Activated CD8-positive, alpha-beta T cell treated with anti-CD3 and anti-CD28 coated beads, Interleukin-2, amount 10 ng/mL, durations not matched to agents 7 days and 5 days (primary cell): Measurements from ENCODE around the gene ECSIT. TPM values are rescaled to one million over a fixed set of nuclear protein-coding genes. Genes with fewer than 3 reads are reported as not detected.
"Not testable (repeated sequence)": the region's sequence is repeated elsewhere in the genome, so short reads cannot be mapped to it uniquely, and the experiment has no call there.

Experiments used
- ATAC-seq: fragments of 150-1000 bp; cut with Tn5 transposase; one replicate; pipeline ENCODE4 v1.10.0; 2021; ENCODE audit warnings: moderate library complexity
- CTCF ChIA-PET: fragments of 350-600 bp; sonication (Branson Sonifier 250); formaldehyde crosslinking; loops from one replicate; lab custom pipeline; 2021; ENCODE audit warnings: antibody characterized with exemption; lab: Charles Lee
- POLR2A ChIA-PET: fragments of 350-600 bp; sonication (Branson Sonifier 250); formaldehyde crosslinking; loops from one replicate; lab custom pipeline; 2021; ENCODE audit warnings: antibody characterized with exemption; lab: Charles Lee
- DNase-seq: peaks from one replicate; pipeline ENCODE4 v3.0.0-alpha.2; 2020
- H3K27ac Mint-ChIP-seq: one replicate; pipeline ENCODE4 v1.8.0; 2021; ENCODE audit warnings: mild to moderate bottlenecking, mixed read lengths
- H3K27me3 Mint-ChIP-seq: one replicate; pipeline ENCODE4 v1.8.0; 2021; ENCODE audit warnings: low read depth, mixed read lengths
- H3K36me3 Mint-ChIP-seq: one replicate; pipeline ENCODE4 v1.8.0; 2021; ENCODE audit warnings: low read depth, mixed read lengths
- H3K4me1 Mint-ChIP-seq: one replicate; pipeline ENCODE4 v1.8.0; 2021; ENCODE audit warnings: low read depth, mixed read lengths
- H3K4me3 Mint-ChIP-seq: one replicate; pipeline ENCODE4 v1.8.0; 2021; ENCODE audit warnings: mild to moderate bottlenecking, mixed read lengths
- H3K9me3 Mint-ChIP-seq: one replicate; pipeline ENCODE4 v1.8.0; 2022; ENCODE audit warnings: mixed read lengths; ENCODE audit not compliant: insufficient read depth
- total RNA-seq, 2 experiments: library from RNA; stranded (reverse); gene quantifications; one replicate each; pipeline ENCODE4 v1.2.3, GENCODE V29; 2021

Gene ECSIT
- total RNA-seq, 2 experiments from 2014 or later = 28.9 to 31.6 TPM

DNA sequence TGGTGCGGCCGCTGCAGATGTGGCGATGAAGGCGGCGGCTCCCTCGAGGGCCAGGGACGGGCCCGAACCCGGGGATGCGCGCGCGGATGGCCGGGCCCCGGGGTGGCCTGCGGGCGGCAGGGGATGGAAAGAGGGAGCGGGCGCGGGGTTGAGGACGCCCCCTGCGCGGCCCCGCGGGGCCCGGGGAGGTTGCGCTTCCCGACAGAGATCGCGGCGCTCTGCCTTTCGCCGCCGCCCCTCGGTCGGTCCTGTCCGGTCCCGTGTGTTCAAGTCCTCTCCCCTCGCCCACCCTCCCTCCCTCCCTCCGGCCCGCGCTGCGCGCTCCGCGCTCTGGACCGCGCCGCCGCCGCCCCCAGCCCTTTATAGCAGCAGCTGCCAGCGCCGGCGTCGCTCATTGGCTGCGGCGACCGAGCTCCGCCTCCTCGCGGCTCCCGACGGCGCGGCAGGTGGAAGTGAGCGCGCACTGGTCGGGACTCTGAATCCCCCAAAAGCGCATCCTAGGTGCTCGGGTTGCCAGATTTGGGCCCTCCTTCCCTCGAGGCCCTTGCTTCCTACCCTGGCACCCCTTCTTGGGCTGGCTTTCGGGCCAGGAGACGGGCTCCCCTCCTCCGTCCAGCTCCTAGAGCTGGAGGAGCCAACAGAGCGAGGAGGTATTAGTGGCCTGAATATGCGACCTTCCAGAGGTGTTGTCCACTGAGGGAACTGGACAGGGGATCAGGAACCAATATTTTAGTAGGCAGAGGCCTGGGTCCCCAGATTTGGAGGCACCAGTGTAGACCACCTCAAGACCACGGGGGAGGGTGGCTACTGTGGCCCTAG, 48.0 kb downstream of the ECSIT start, which contains the start of gene ELAVL3:
ELAVL3 (minus strand) TSS at position 332 of the 819 bp plus-strand sequence. CDS start 438 bp downstream, outside the sequence.
- Mint-ChIP-seq H3K9me3 (no peaks in the 10 kb centered on the region), H3K4me3 (peak within 1 kb of the TSS; percentile 70), H3K4me1 (peaks cover 28% of the 10 kb centered on the region), H3K27ac (no peak within 1 kb of the TSS), H3K36me3 (peaks cover 6% of the 10 kb centered on the region), H3K27me3 (peaks cover 34% of the 10 kb centered on the region)
- CTCF ChIA-PET = interaction anchor here (1.2 to 2.4 kb wide), 3 partner anchors 100 to 106 kb away, joined by 3 to 35 read pairs (median 6); partner anchors contain the start of gene SWSAP1
- DNase-seq (no peak), ATAC-seq (no peak)
- POLR2A ChIA-PET = no interaction called here

DNA sequence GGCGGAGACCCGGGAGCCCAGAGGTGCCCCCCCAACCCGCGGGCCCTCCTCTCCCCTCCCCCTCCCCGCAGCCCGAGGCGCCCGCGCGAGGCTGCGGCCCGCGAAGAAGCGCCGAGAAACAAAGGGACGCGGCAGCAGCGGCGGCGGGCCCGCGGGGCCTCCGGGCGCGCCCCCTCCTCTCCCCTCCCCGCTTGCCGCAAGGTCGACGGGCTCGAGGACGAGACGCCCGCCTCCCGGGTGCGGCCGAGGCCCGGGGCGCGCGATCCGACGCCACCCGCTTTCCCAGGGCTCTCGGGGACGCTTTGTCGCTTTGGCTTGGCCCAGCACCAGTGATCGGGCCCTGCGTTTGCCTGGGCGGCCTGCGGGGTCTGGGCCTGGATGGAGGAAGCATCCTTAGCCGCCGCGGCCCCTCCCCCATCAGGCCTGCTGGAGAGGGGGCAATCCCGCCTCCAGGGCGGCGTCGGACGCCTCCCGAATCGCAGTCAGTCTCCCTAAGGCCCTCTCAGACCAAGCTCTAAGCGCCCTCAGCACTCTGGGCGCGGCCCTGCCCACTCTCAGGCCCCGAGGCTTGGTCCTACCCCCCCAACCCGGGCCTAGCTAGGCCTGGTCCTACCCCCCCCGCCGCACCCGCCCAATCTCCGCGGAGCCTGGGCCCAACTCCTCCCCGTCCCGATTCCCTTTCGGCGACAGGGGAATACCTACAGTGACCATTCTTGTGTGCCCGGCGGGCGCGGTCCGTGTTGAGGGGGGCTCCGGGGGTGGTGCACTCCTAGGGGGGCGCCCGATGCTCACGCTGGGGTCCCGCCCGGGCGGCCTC, 48.8 kb downstream of the ECSIT start:
- Mint-ChIP-seq H3K4me3 (no peak overlapping the region), H3K4me1 (peaks cover 28% of the 10 kb centered on the region), H3K36me3 (peaks cover 6% of the 10 kb centered on the region), H3K27me3 (peaks cover 34% of the 10 kb centered on the region), H3K27ac (no peak overlapping the region), H3K9me3 (no peaks in the 10 kb centered on the region)
- POLR2A ChIA-PET = no interaction called here
- DNase-seq = no peak
- no peak for ATAC-seq
- CTCF ChIA-PET = interaction anchor here (1.2 to 1.5 kb wide), 2 partner anchors 99 to 105 kb away, joined by 3 to 6 read pairs; partner anchors contain the start of gene SWSAP1

DNA sequence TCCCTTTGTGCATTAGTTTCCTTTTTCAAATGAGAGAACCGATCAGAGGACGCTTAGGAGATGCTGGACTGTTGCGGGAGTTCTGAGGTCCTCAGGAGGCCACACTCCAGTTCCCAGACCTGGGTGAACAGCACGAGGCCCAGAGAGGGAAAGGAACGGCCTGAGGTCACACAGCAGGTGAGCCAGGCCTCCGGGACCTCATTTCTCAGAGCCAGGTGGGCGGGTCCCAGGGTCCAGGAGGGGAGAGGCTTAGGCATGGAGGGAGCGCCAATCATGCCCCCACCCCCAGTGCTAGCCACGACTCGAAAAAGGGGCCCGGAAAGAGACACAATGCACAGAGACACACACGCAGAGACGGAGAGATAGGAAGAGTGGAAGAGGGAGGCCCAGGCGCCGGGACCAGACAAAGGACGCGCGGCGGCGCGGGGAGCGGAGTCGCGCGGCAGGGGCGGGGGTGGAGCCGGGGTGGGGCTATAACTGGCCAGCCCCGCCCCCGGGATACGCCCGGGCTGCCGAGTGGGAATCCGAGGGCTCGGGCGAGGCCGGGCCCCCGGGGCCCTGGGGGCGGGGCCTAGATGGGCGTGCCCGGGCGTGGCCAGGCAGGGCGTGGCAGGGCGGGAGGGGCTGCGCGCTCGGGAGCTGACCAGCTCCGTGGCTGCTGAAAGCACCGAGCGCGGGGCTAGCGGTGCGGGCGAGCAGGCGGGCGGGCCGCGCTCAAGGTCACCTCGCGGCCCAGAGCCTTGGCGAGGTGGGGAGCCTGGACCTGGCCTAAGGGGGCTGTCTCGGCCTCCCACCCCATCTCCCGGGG, 49.6 kb downstream of the ECSIT start:
- peak; percentile 39 for DNase-seq
- Mint-ChIP-seq H3K27ac (no peak overlapping the region), H3K4me3 (no peak overlapping the region), H3K27me3 (peaks cover 34% of the 10 kb centered on the region), H3K4me1 (peaks cover 28% of the 10 kb centered on the region), H3K9me3 (no peaks in the 10 kb centered on the region), H3K36me3 (peaks cover 6% of the 10 kb centered on the region)
- POLR2A ChIA-PET = no interaction called here
- no peak for ATAC-seq
- CTCF ChIA-PET = no interaction called here

DNA sequence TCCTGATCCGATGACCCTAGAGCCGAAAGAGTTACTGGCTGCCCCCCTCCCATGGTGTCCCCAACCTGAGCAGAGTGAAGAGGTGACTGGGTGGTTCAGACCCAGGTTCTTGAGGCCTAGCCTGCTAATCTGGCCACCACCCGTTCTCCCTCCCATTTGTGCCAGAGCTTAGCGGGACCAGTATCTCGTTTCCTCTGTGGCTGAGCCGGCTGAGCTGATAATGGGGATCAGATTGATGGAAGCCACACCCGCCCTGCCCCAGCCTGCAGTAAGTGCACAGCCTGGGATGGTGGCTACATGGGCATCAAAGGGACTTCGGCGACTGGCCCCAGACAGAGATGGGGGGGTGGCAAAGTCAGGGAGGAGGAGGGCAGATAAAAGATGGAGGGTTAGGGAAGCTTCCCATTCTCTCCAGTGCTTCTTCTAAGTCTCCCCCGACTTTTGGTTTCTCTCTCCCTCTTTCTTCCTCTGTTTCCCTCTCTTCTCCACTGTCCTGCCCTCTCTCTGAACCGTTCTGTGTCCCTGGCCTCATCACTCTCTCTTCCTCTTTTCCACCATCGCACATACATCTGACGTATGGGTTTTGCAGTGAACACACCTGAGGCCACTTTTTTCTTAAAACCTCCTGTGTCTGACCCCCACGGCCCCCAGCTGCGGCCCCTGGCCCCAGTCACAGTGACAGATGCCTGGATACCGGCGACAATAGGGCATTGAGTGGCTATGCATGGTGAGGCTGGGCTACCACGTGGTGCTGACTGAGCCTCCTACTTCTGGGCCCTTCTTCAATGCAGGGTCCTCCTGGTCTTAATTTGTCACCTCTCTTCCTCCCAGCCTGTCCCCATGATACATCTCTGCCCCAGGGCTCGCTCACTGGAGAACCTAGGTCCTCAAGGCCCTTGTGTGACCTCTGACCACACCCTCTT, 50.5 kb downstream of the ECSIT start:
- Mint-ChIP-seq H3K27ac (no peak overlapping the region), H3K9me3 (no peaks in the 10 kb centered on the region), H3K4me1 (peaks cover 24% of the 10 kb centered on the region), H3K27me3 (peaks cover 34% of the 10 kb centered on the region), H3K4me3 (no peak overlapping the region), H3K36me3 (peaks cover 3% of the 10 kb centered on the region)
- POLR2A ChIA-PET = no interaction called here
- no peak for DNase-seq
- ATAC-seq = no peak
- CTCF ChIA-PET = no interaction called here

DNA sequence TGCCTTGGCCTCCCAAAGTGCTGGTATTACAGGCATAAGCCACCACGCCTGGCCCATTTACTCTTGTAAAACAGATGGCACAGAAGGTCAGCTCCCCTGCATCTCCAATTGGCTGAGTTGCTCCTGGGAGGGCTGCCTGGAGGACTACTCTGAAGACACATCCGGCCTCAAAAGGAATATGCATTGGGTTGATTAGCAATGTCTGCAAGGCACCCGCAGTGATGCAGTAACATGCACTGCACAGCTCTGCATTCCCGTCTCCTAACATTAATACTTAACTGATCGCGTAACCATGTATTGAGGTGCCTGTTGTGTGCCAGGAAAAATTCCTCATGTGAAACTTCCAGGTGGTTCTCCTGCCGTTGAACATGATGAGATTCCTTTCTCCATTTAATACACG, 53.1 kb downstream of the ECSIT start:
- Mint-ChIP-seq H3K36me3 (no peaks in the 10 kb centered on the region), H3K9me3 (no peaks in the 10 kb centered on the region), H3K27me3 (peaks cover 29% of the 10 kb centered on the region), H3K4me3 (no peak overlapping the region), H3K4me1 (peaks cover 5% of the 10 kb centered on the region), H3K27ac (no peak overlapping the region)
- ChIA-PET CTCF (no interaction called here), POLR2A (no interaction called here)
- DNase-seq = no peak
- ATAC-seq = no peak

DNA sequence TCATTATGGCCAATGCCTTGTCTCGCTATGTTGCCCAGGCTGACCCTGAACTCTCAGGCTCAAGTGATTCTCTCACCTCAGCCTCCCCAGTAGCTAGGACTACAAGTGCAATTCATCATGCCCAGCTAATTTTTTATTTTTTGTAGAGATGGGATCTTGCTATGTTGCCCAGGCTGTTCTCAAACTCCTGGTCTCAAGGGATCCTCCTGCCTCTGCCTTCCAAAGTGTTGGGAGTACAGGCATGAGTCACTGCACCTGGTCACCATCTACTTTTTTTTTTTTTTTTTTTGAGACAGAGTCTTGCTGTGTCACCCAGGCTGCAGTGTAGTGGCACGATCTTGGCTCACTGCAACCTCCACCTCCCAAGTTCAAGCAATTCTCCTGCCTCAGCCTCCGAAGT, 53.6 kb downstream of the ECSIT start:
- H3K4me3 Mint-ChIP-seq, DNase-seq, H3K4me1 Mint-ChIP-seq, H3K27ac Mint-ChIP-seq, ATAC-seq, CTCF ChIA-PET, H3K9me3 Mint-ChIP-seq, POLR2A ChIA-PET, H3K36me3 Mint-ChIP-seq: not testable (repeated sequence)
- H3K27me3 Mint-ChIP-seq = peaks cover 29% of the 10 kb centered on the region

DNA sequence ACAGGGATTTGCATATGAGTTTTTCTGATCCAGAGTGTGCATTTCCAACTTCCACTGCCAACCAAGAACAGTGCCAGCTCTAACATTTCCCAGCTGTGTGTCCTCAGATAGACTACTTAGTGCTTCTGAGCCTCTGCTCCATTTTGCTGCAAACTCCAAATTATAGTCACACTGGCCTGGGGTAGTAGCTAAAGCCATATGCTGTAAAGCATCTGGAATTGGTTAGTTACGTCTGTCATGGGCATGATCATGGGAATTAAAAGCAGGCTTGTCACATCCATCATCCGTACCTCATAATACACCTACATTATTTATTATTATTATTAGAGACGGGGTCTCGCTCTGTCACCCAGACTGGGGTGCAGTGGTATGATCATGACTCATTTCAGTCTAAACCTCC, 55.2 kb downstream of the ECSIT start:
- CTCF ChIA-PET = interaction anchor here (0.9 to 1.7 kb wide), 2 partner anchors 9 to 93 kb away, joined by 3 to 5 read pairs; no protein-coding TSS in a partner anchor
- Mint-ChIP-seq H3K27me3 (peaks cover 23% of the 10 kb centered on the region), H3K36me3 (no peaks in the 10 kb centered on the region), H3K4me1 (no peaks in the 10 kb centered on the region), H3K27ac (no peak overlapping the region), H3K4me3 (no peak overlapping the region), H3K9me3 (no peaks in the 10 kb centered on the region)
- ATAC-seq (no peak), DNase-seq (no peak)
- POLR2A ChIA-PET = no interaction called here

DNA sequence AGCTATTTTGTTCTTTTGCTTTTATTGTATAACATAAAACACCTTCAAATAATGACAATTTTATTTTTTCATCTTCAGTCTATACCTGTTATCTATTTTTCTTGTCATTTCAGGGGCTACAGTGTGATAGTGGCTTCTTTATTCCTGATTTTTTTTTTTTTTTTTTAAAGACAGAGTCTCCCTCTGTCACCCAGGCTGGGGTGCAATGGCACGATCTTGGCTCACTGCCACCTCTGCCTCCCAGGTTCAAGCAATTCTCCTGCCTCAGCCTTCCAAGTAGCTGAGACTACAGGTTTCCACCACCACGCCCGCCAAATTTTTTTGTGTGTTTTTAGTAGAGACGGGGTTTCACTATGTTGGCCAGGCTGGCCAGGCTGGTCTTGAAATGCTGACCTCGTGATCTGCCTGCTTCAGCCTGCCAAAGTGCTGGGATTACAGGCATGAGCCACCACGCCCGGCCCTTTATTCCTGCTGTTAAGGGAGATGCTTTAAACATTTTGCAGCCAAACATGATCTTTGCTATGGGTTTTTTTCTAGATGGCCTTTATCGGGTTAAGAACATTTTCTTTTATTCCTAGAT, 60.6 kb downstream of the ECSIT start:
- ChIA-PET POLR2A (interaction anchor here (0.7 kb wide), 1 partner anchor 595 kb away, joined by 5 read pairs; no protein-coding TSS in a partner anchor), CTCF (interaction anchor here (1.0 to 1.8 kb wide), 3 partner anchors 33 to 87 kb away, joined by 3 to 7 read pairs (median 4); partner anchors contain the start of gene PRKCSH)
- DNase-seq, H3K9me3 Mint-ChIP-seq, H3K4me1 Mint-ChIP-seq, H3K27ac Mint-ChIP-seq, H3K36me3 Mint-ChIP-seq, H3K4me3 Mint-ChIP-seq, ATAC-seq, H3K27me3 Mint-ChIP-seq: not testable (repeated sequence)

DNA sequence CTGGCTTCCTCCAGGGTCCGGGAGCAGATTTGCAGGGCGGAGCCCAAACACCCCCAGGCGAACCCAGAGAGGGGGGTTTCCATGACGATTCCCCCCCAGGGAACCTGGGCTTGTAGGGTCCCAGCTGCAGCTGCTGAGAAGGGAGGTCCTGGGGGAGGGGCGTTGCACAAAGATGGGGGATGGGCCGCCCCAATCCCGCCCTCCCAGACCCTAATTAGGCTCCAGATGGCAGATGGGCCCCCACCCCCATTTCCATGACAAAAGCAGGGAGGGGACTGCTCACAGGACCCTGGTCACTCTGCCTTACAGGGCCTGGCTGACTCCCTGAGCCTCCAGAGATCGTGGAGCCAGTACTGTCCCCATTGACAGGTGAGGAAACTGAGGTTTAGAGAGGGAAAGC, 63.3 kb downstream of the ECSIT start:
- Mint-ChIP-seq H3K27ac (no peak overlapping the region), H3K4me1 (no peaks in the 10 kb centered on the region), H3K4me3 (no peak overlapping the region), H3K36me3 (no peaks in the 10 kb centered on the region), H3K9me3 (no peaks in the 10 kb centered on the region), H3K27me3 (peaks cover 1% of the 10 kb centered on the region)
- ChIA-PET POLR2A (no interaction called here), CTCF (no interaction called here)
- ATAC-seq (no peak), DNase-seq (no peak)
